Liver (tissue), 9 donors: ENCODE measurements around the gene PRKCH. TPM values are rescaled to one million over a fixed set of nuclear protein-coding genes. Genes with fewer than 3 reads are reported as not detected.

ENCODE experiments used
- DNase-seq: peaks from one replicate; pipeline ENCODE4 v3.0.0-alpha.2; 2017; ENCODE audit warnings: low spot score
- H3K27ac ChIP-seq, 2 donors: one replicate each; pipeline ENCODE4 v1.7.0; 2013; ENCODE audit warnings: inconsistent platforms in 2 of 2, low read length in 2 of 2, control low read depth in 1 of 2, low read depth in 1 of 2, mild to moderate bottlenecking in 1 of 2
- H3K27me3 ChIP-seq, 4 donors: one replicate each; pipeline versions ENCODE4 v1.6.1 to v1.7.0; 2013; ENCODE audit warnings: low read length in 3 of 4, inconsistent platforms in 1 of 4, mild to moderate bottlenecking in 1 of 4, moderate library complexity in 1 of 4; ENCODE audit not compliant: control insufficient read depth in 4 of 4, insufficient read depth in 4 of 4
- H3K36me3 ChIP-seq, 4 donors: one replicate each; pipeline versions ENCODE4 v1.6.1 to v1.7.0; 2013; ENCODE audit warnings: low read length in 3 of 4, mild to moderate bottlenecking in 3 of 4, low read depth in 1 of 4, moderate library complexity in 1 of 4; ENCODE audit not compliant: control insufficient read depth in 4 of 4, insufficient read depth in 3 of 4
- H3K4me1 ChIP-seq, 4 donors: one replicate each; pipeline versions ENCODE4 v1.6.1 to v1.7.0; 2013; ENCODE audit warnings: low read length in 3 of 4, mild to moderate bottlenecking in 3 of 4, moderate library complexity in 1 of 4; ENCODE audit not compliant: control insufficient read depth in 4 of 4, insufficient read depth in 4 of 4
- H3K4me3 ChIP-seq, 3 donors: one replicate each; pipeline versions ENCODE4 v1.6.1 to v1.7.0; 2013; ENCODE audit warnings: low read length in 3 of 3, control low read depth in 1 of 3, low read depth in 1 of 3, mild to moderate bottlenecking in 1 of 3
- H3K9ac ChIP-seq, 2 donors: one replicate each; pipeline ENCODE4 v1.7.0; 2013; ENCODE audit warnings: low read length in 2 of 2, mild to moderate bottlenecking in 2 of 2, moderate library complexity in 2 of 2, control low read depth in 1 of 2, low read depth in 1 of 2
- H3K9me3 ChIP-seq, 4 donors: one replicate each; pipeline versions ENCODE4 v1.6.1 to v1.7.0; 2013; ENCODE audit warnings: low read length in 3 of 4; ENCODE audit not compliant: control insufficient read depth in 4 of 4
- CTCF ChIP-seq: fragments of 150-350 bp; IDR thresholded peaks from 2 replicates; pipeline ENCODE4 v1.5.1; 2017; ENCODE audit warnings: improper control_type of control experiment, low read depth, low read length; ENCODE audit not compliant: missing input control
- EGR1 ChIP-seq, 2 donors: IDR thresholded peaks; 2 replicates each; pipeline ENCODE4 v1.6.1; 2016 to 2018; ENCODE audit warnings: antibody characterized with exemption in 2 of 2, low read depth in 2 of 2
- FOXA1 ChIP-seq: IDR thresholded peaks from 2 replicates; pipeline ENCODE4 v1.6.1; 2016; ENCODE audit warnings: antibody characterized with exemption
- FOXA2 ChIP-seq: IDR thresholded peaks from 2 replicates; pipeline ENCODE4 v1.6.1; 2016; ENCODE audit warnings: antibody characterized with exemption
- GABPA ChIP-seq, 2 donors: IDR thresholded peaks in 1 of 2; conservative IDR thresholded peaks in 1 of 2; 2 replicates each; pipeline ENCODE4 v1.6.1; 2016; ENCODE audit warnings: antibody characterized with exemption in 2 of 2, mild to moderate bottlenecking in 1 of 2, moderate library complexity in 1 of 2
- HNF4G ChIP-seq: IDR thresholded peaks from 2 replicates; pipeline ENCODE4 v1.6.1; 2016; ENCODE audit warnings: antibody characterized with exemption
- JUND ChIP-seq, 2 donors: IDR thresholded peaks; 2 replicates each; pipeline ENCODE4 v1.6.1; 2016; ENCODE audit warnings: antibody characterized with exemption in 2 of 2
- NR2F2 ChIP-seq: IDR thresholded peaks from 2 replicates; pipeline ENCODE4 v1.6.1; 2016; ENCODE audit warnings: antibody characterized with exemption
- RAD21 ChIP-seq, 2 donors: IDR thresholded peaks; 2 replicates each; pipeline ENCODE4 v1.6.1; 2016; ENCODE audit warnings: antibody characterized with exemption in 2 of 2, mild to moderate bottlenecking in 2 of 2
- SP1 ChIP-seq: IDR thresholded peaks from 2 replicates; pipeline ENCODE4 v1.6.1; 2018; ENCODE audit warnings: antibody characterized with exemption, mild to moderate bottlenecking
- TAF1 ChIP-seq: conservative IDR thresholded peaks from 2 replicates; pipeline ENCODE4 v1.6.1; 2016; ENCODE audit warnings: antibody characterized with exemption, mild to moderate bottlenecking
- WGBS: extraction: QIAGEN DNeasy Blood & Tissue Kit; methylation state at CpG from one replicate; pipeline ENCODE4 v1.1.7; 2013; 5-methylcytosine and 5-hydroxymethylcytosine counted together
- polyA plus RNA-seq, 2 donors: library from polyadenylated mRNA; stranded (reverse) in 1 of 2; unstranded in 1 of 2; fragments of 200-250 nt in 1 of 2; fragments of >200 nt in 1 of 2; fragmentation: Nextera tagmentation in 1 of 2; extraction: Ambion mirVana in 1 of 2; gene quantifications; one replicate each; pipeline versions ENCODE4 v1.2.1 to v1.2.3, GENCODE V29; 2013 to 2015
- total RNA-seq, 2 donors: library from RNA; depleted of rRNA; stranded (reverse); fragments of >200 nt; gene quantifications; one replicate each; pipeline ENCODE4 v1.2.3, GENCODE V29; 2014
- TF ChIP-seq, protein P1 (sequence below): IDR thresholded peaks from 2 replicates; pipeline ENCODE4 v1.6.1; 2016; ENCODE audit warnings: antibody characterized with exemption, mild to moderate bottlenecking
- TF ChIP-seq, protein P2 (sequence below): IDR thresholded peaks from 2 replicates; pipeline ENCODE4 v1.6.1; 2016; ENCODE audit warnings: antibody characterized with exemption
- TF ChIP-seq, protein P3 (sequence below): IDR thresholded peaks from 2 replicates; pipeline ENCODE4 v1.6.1; 2016; ENCODE audit warnings: antibody characterized with exemption
- donor health status: healthy.
- donor health status: healthy.
- donor health status: healthy.
- donor health status: healthy.
- donor health status: healthy.

PRKCH gene
- total and polyA plus RNA-seq, 4 donors, result 3.9 to 13.7 (median 7.0) TPM

- H3K4me1 ChIP-seq, result peaks cover 0 to 40% (median 23%) of the 10 kb centered on the region in 4 donors
- WGBS, result 92% methylated on average over 2 of the region's 2 CpGs
- H3K4me3 ChIP-seq, result no peak overlapping the region
- TF ChIP-seq NR2F2 (no peak), TAF1 (no peak), FOXA2 (no peak), JUND (IDR thresholded peaks at IDR 0.05) (no peak)
- TF ChIP-seq, protein P1, sequence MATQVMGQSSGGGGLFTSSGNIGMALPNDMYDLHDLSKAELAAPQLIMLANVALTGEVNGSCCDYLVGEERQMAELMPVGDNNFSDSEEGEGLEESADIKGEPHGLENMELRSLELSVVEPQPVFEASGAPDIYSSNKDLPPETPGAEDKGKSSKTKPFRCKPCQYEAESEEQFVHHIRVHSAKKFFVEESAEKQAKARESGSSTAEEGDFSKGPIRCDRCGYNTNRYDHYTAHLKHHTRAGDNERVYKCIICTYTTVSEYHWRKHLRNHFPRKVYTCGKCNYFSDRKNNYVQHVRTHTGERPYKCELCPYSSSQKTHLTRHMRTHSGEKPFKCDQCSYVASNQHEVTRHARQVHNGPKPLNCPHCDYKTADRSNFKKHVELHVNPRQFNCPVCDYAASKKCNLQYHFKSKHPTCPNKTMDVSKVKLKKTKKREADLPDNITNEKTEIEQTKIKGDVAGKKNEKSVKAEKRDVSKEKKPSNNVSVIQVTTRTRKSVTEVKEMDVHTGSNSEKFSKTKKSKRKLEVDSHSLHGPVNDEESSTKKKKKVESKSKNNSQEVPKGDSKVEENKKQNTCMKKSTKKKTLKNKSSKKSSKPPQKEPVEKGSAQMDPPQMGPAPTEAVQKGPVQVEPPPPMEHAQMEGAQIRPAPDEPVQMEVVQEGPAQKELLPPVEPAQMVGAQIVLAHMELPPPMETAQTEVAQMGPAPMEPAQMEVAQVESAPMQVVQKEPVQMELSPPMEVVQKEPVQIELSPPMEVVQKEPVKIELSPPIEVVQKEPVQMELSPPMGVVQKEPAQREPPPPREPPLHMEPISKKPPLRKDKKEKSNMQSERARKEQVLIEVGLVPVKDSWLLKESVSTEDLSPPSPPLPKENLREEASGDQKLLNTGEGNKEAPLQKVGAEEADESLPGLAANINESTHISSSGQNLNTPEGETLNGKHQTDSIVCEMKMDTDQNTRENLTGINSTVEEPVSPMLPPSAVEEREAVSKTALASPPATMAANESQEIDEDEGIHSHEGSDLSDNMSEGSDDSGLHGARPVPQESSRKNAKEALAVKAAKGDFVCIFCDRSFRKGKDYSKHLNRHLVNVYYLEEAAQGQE, result no peak
- TF ChIP-seq, protein P2, sequence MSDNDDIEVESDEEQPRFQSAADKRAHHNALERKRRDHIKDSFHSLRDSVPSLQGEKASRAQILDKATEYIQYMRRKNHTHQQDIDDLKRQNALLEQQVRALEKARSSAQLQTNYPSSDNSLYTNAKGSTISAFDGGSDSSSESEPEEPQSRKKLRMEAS, result no peak
- TF ChIP-seq, protein P3, sequence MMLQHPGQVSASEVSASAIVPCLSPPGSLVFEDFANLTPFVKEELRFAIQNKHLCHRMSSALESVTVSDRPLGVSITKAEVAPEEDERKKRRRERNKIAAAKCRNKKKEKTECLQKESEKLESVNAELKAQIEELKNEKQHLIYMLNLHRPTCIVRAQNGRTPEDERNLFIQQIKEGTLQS, result no peak
- DNase-seq, result no peak
- no peaks in the 10 kb centered on the region for H3K27me3 ChIP-seq
- no peak overlapping the region for H3K9ac ChIP-seq
- no peaks in the 10 kb centered on the region for H3K9me3 ChIP-seq
- H3K36me3 ChIP-seq, result no peaks in the 10 kb centered on the region
- no peak overlapping the region for H3K27ac ChIP-seq
Observed at GRCh38 chr14:61282746-61283145, 38.6 kb upstream of the PRKCH start.

DNA sequence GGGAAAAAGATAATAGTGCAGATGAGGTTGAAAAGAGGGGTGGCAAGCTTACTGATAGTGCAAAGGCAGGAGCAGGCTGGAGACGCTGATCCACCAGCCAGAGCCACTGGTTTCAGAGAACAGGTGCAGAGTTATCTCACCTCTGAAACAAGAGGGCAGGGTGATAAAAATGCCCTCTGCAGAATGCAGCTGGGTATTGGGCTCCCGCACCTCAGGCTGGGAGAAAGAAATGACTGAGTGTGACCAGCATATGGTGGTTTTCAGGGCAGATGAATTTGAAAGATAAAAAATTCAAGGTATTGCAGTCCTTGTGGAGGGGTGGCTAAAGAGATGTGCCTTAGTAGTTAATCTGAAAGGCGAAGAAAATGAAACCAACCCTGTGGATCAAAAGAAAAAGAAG is 37.4 kb upstream of the PRKCH start:
- no peak for DNase-seq
- Histone ChIP-seq H3K36me3 (no peaks in the 10 kb centered on the region), H3K9me3 (no peaks in the 10 kb centered on the region), H3K27me3 (no peaks in the 10 kb centered on the region), H3K27ac (no peak overlapping the region), H3K9ac (no peak overlapping the region), H3K4me1 (peaks cover 0 to 33% (median 25%) of the 10 kb centered on the region in 4 donors), H3K4me3 (no peak overlapping the region)
- 77% methylated on average over 3 of the region's 3 CpGs for WGBS
- TF ChIP-seq GABPA (IDR thresholded peaks at IDR 0.05 in 1 of 2, conservative IDR thresholded peaks at IDR 0.05 in 1 of 2) (no peak), FOXA2 (no peak), CTCF (no peak), EGR1 (IDR thresholded peaks at IDR 0.05; ENCODE audit: low read depth in 2 of 2) (no peak), SP1 (no peak), NR2F2 (no peak), HNF4G (no peak), RAD21 (IDR thresholded peaks at IDR 0.05) (no peak), FOXA1 (no peak)
- TF ChIP-seq, protein P1, result no peak
- TF ChIP-seq, protein P3, result no peak
